Mesodermal cell (in vitro differentiated cells): ENCODE results near the gene ARHGAP15.

Source experiments
- H3K27ac ChIP-seq: 2 replicates; pipeline ENCODE4 v1.7.0; 2013; ENCODE audit warnings: mild to moderate bottlenecking, low read depth, low read length, moderate library complexity; ENCODE audit not compliant: severe bottlenecking
- H3K36me3 ChIP-seq: 2 replicates; pipeline ENCODE4 v1.7.1; 2013; ENCODE audit warnings: mild to moderate bottlenecking, low read length, moderate library complexity; ENCODE audit not compliant: control insufficient read depth, insufficient read depth
- H3K4me1 ChIP-seq: one replicate; pipeline ENCODE4 v1.7.1; 2013; ENCODE audit warnings: mild to moderate bottlenecking, low read length; ENCODE audit not compliant: insufficient read depth, control insufficient read depth, poor library complexity, severe bottlenecking
- H3K4me3 ChIP-seq: 2 replicates; pipeline ENCODE4 v1.7.0; 2013; ENCODE audit warnings: low read length, control low read depth, mild to moderate bottlenecking; ENCODE audit not compliant: insufficient read depth, poor library complexity, severe bottlenecking; ENCODE audit errors: extremely low read depth
- H3K9me3 ChIP-seq: 2 replicates; pipeline ENCODE4 v1.7.1; 2013; ENCODE audit warnings: mild to moderate bottlenecking, low read length, moderate library complexity; ENCODE audit not compliant: control insufficient read depth
- WGBS, 2 experiments: methylation state at CpG; one replicate each; pipeline ENCODE4 v1.1.5; 2013; ENCODE audit warnings: missing lambda C conversion rate in 2 of 2; ENCODE audit not compliant: insufficient coverage in 2 of 2; 5-methylcytosine and 5-hydroxymethylcytosine counted together

Gene ARHGAP15

GRCh38 chr2:143361346-143361745 is 232.1 kb downstream of the ARHGAP15 start:
- WGBS, 2 experiments: 94% methylated on average over 2 of the region's 2 CpGs; no CpG with 5 or more reads in 1 of the 2 experiments
- Histone ChIP-seq H3K36me3 (no peaks in the 10 kb centered on the region), H3K9me3 (no peaks in the 10 kb centered on the region), H3K4me3 (no peak overlapping the region), H3K4me1 (no peaks in the 10 kb centered on the region), H3K27ac (no peak overlapping the region)

- no peaks in the 10 kb centered on the region for H3K9me3 ChIP-seq
Observed at GRCh38 chr2:143371616-143372015, 242.4 kb downstream of the ARHGAP15 start.

GRCh38 chr2:143375384-143375880 is 246.2 kb downstream of the ARHGAP15 start:
- Histone ChIP-seq H3K4me3 (no peak overlapping the region), H3K36me3 (no peaks in the 10 kb centered on the region), H3K4me1 (no peaks in the 10 kb centered on the region), H3K9me3 (no peaks in the 10 kb centered on the region), H3K27ac (no peak overlapping the region)
- 100% methylated on average over 1 of the region's 3 CpGs; no CpG with 5 or more reads in 1 of the 2 experiments for WGBS, 2 experiments

More at GRCh38 chr2:143371616-143372015, 242.4 kb downstream of the ARHGAP15 start:
- Histone ChIP-seq H3K36me3 (no peaks in the 10 kb centered on the region), H3K27ac (no peak overlapping the region), H3K4me3 (no peak overlapping the region), H3K4me1 (no peaks in the 10 kb centered on the region)
- WGBS, 2 experiments: no CpG with 5 or more reads among the region's 2 CpGs

GRCh38 chr2:143378996-143379395 is 249.8 kb downstream of the ARHGAP15 start:
- Histone ChIP-seq H3K36me3 (no peaks in the 10 kb centered on the region), H3K4me1 (no peaks in the 10 kb centered on the region), H3K4me3 (no peak overlapping the region), H3K9me3 (no peaks in the 10 kb centered on the region), H3K27ac (no peak overlapping the region)
- no CpG with 5 or more reads among the region's 2 CpGs for WGBS, 2 experiments

- H3K4me1 ChIP-seq: no peaks in the 10 kb centered on the region
- H3K27ac ChIP-seq: no peak overlapping the region
- WGBS, 2 experiments: no CpG with 5 or more reads among the region's 1 CpG
- no peaks in the 10 kb centered on the region for H3K36me3 ChIP-seq
- no peaks in the 10 kb centered on the region for H3K9me3 ChIP-seq
- no peak overlapping the region for H3K4me3 ChIP-seq
Observed at GRCh38 chr2:143379955-143380354, 250.7 kb downstream of the ARHGAP15 start.

GRCh38 chr2:143382573-143382972 is 253.4 kb downstream of the ARHGAP15 start:
- Histone ChIP-seq H3K9me3 (no peaks in the 10 kb centered on the region), H3K27ac (no peak overlapping the region), H3K4me1 (no peaks in the 10 kb centered on the region), H3K4me3 (no peak overlapping the region), H3K36me3 (no peaks in the 10 kb centered on the region)
- WGBS, 2 experiments: 93 to 96% methylated on average over 5 to 6 of the region's 8 CpGs

GRCh38 chr2:143383016-143383415 is 253.8 kb downstream of the ARHGAP15 start:
- no peaks in the 10 kb centered on the region for H3K36me3 ChIP-seq
- WGBS, 2 experiments: no CpG with 5 or more reads among the region's 2 CpGs
- H3K4me1 ChIP-seq: no peaks in the 10 kb centered on the region
- H3K9me3 ChIP-seq: no peaks in the 10 kb centered on the region
- H3K4me3 ChIP-seq: no peak overlapping the region
- no peak overlapping the region for H3K27ac ChIP-seq

GRCh38 chr2:143384111-143384510 is 254.9 kb downstream of the ARHGAP15 start:
- 67 to 80% methylated on average over 1 of the region's 6 CpGs for whole genome bisulfite sequencing, 2 experiments
- Histone ChIP-seq H3K4me3 (no peak overlapping the region), H3K4me1 (no peaks in the 10 kb centered on the region), H3K27ac (no peak overlapping the region), H3K9me3 (no peaks in the 10 kb centered on the region), H3K36me3 (no peaks in the 10 kb centered on the region)

- H3K4me3 ChIP-seq: no peak overlapping the region
- no peak overlapping the region for H3K27ac ChIP-seq
- H3K9me3 ChIP-seq: no peaks in the 10 kb centered on the region
- H3K36me3 ChIP-seq: no peaks in the 10 kb centered on the region
- 86 to 91% methylated on average over 4 to 5 of the region's 6 CpGs for WGBS, 2 experiments
- H3K4me1 ChIP-seq: no peaks in the 10 kb centered on the region
Observed at GRCh38 chr2:143390171-143390570, 261.0 kb downstream of the ARHGAP15 start.

- H3K4me3 ChIP-seq: no peak overlapping the region
- no peaks in the 10 kb centered on the region for H3K9me3 ChIP-seq
- H3K36me3 ChIP-seq: no peaks in the 10 kb centered on the region
- H3K27ac ChIP-seq: no peak overlapping the region
- no peaks in the 10 kb centered on the region for H3K4me1 ChIP-seq
Observed at GRCh38 chr2:143392358-143392757, 263.1 kb downstream of the ARHGAP15 start.

- no peaks in the 10 kb centered on the region for H3K9me3 ChIP-seq
Observed at GRCh38 chr2:143394062-143394461, 264.8 kb downstream of the ARHGAP15 start.

More at GRCh38 chr2:143394062-143394461, 264.8 kb downstream of the ARHGAP15 start:
- Histone ChIP-seq H3K4me1 (no peaks in the 10 kb centered on the region), H3K27ac (no peak overlapping the region), H3K4me3 (no peak overlapping the region), H3K36me3 (no peaks in the 10 kb centered on the region)
- WGBS, 2 experiments: 100% methylated on average over 2 of the region's 2 CpGs; no CpG with 5 or more reads in 1 of the 2 experiments
